Measurements from ENCODE around the gene MTX2.

The MTX2 gene

DNA sequence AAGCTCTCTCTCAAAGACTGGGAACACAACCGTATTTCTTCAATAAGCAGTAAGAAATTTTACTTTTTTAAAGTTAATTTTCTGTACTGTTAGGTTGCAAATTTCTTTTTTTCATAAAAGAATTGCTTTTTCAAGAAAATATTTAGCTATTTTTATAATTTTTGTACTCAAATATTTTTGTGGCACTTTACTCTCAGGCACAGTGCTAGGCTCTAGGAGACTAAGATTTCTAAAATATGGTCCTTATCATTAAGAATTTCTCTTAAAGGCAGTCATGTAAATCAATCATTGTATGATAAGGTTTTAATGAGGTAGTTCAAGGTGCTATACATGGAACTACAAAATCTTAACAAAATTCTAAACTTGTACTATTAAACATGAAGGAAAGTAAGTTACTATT is 61.4 kb downstream of the MTX2 start:
- DNase-seq (ENCODE audit: low spot score): no peak
- TF ChIP-seq, protein P1, sequence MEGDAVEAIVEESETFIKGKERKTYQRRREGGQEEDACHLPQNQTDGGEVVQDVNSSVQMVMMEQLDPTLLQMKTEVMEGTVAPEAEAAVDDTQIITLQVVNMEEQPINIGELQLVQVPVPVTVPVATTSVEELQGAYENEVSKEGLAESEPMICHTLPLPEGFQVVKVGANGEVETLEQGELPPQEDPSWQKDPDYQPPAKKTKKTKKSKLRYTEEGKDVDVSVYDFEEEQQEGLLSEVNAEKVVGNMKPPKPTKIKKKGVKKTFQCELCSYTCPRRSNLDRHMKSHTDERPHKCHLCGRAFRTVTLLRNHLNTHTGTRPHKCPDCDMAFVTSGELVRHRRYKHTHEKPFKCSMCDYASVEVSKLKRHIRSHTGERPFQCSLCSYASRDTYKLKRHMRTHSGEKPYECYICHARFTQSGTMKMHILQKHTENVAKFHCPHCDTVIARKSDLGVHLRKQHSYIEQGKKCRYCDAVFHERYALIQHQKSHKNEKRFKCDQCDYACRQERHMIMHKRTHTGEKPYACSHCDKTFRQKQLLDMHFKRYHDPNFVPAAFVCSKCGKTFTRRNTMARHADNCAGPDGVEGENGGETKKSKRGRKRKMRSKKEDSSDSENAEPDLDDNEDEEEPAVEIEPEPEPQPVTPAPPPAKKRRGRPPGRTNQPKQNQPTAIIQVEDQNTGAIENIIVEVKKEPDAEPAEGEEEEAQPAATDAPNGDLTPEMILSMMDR (IDR thresholded peaks at IDR 0.05): no peak
- Histone ChIP-seq H3K4me3 (no peak overlapping the region), H3K27ac (no peak overlapping the region)

DNA sequence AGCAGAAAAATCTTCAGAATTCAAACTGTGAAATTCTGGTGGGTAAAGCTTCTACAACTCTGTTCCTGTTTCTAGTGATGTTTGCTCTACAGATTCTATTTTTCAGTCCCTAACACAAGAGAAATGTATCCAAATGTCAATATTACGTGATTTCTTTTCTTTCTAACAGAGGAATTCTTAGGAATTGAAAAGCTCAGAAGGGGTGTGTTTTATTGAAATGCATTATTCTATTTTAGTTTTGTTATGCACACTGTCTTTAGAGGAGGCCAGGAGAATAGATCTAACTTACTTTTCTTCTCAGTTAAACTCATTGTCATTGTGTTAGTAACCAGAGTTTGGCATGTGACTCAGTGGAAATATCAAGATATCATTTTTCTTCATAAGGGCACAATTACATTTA is 62.4 kb downstream of the MTX2 start:
- TF ChIP-seq, protein P1 (IDR thresholded peaks at IDR 0.05): no peak
- Histone ChIP-seq H3K27ac (no peak overlapping the region), H3K4me3 (no peak overlapping the region)
- DNase-seq (ENCODE audit: low spot score): no peak

DNA sequence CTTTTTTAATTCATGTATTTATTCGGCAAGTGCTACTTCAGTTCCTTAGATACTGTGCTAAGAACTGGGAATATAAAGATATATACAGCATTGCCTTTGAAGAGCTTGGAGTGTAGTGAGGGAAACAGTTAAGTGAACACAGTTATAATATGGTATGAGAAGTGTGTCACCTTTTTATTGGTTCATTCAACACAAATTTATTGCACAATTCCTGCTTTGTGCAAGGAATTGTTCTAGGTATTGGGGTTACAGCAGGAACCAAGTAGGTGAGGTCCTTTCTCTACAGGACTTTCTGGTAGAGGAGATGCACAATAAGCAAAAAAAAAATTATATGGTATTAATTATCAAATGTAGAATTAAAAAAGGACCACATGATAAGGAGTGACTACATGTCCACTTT is 65.5 kb downstream of the MTX2 start:
- no peak for DNase-seq (ENCODE audit: low spot score)
- TF ChIP-seq, protein P1 (IDR thresholded peaks at IDR 0.05): no peak
- H3K27ac ChIP-seq: no peak overlapping the region
- no peak overlapping the region for H3K4me3 ChIP-seq

DNA sequence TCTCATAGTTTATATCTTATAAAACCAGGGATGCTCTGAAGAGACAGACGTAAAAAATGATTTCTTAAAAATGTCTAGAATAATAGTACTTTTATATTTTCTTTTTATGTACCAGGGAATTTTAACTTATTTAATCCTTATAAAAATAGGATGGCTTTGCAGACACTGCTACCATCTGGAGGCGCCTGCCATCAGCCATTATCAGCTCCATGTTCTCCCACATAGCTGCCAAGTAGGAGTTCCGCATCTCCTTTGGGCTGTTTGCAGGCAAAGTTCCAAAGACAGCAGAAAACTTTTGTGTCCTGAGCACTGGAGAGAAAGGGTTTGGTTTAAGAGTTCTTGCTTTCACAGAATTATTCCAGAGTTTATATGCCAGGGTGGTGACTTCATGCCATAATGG is 69.2 kb downstream of the MTX2 start:
- TF ChIP-seq, protein P1 (IDR thresholded peaks at IDR 0.05): no peak
- no peak overlapping the region for H3K4me3 ChIP-seq
- H3K27ac ChIP-seq: no peak overlapping the region
- DNase-seq (ENCODE audit: low spot score): no peak

DNA sequence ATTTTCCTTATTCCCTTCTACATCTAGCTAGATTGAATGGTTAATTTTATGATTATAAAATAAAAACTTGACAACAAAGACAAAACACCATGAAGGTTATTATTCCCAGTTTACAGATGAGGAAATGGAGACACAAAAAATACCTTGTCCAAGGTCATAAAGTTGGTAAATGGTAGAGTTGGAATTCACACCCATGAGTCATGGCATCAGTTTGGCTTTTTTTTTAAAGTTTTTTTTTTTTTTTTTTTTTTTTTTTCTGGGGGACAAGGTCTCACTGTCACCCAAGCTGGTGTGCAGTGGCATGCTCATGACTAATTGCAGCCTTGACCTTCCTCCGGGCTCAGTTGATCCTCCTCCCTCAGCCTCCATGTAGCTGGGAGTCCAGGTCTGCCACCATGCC is 70.0 kb downstream of the MTX2 start:
- TF ChIP-seq, protein P1 (IDR thresholded peaks at IDR 0.05): no peak
- DNase-seq (ENCODE audit: low spot score): no peak
- H3K27ac ChIP-seq: no peak overlapping the region
- no peak overlapping the region for H3K4me3 ChIP-seq

DNA sequence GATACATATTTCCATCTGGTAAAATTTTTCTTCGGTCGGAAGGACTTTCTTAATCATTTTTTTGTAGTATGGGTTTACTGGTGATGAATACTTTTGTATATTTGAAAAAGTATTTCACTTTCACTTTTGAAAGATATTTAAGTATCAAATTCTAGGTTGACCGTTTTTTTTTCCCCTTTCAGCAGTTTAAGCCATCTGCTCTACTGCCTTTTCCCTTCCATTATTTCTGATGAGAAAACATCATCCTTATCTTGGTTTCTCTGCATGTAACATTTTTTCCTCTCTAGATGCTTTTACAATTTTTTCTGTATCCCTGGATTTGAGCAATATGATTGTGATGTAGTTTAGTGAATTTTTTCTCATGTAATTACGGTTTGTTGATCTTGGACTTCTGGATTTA is 87.0 kb downstream of the MTX2 start:
- H3K4me3 ChIP-seq: no peak overlapping the region
- TF ChIP-seq, protein P1 (IDR thresholded peaks at IDR 0.05): no peak
- no peak for DNase-seq (ENCODE audit: low spot score)
- no peak overlapping the region for H3K27ac ChIP-seq

DNA sequence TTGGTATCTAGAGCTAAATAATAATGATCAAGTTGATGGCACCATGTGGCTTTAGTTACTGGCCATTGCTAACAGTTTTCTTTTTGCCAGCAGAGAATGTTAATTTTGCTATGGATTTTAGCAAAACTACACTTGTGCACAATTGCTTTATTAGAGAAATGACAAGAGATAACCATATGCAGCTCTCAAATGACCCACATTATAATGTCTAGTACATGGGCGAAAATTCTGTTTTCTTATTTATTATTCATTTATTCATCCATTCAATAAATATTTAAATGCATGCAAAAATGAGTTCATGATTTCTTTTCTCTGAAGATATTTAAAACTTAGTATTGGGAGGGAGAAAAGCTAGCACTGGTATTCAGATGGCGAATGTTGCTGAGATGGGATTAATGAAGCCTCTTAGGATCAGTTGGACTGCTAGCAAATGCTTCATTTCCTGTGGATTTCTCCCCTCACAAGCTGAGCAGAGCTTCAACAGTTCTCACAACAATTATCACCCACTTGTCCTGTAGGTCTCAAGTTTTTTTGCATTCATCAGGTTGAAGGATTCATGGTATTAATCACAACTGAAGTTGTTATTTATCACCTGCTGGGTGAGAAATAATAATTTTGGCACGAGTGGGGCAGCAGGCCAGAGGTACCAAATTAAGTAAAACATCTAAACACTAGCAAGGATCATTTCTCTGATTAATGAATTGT is 95.2 kb downstream of the MTX2 start:
- Histone ChIP-seq H3K27ac (no peak overlapping the region), H3K4me3 (no peak overlapping the region)
- DNase-seq (ENCODE audit: low spot score): no peak
- TF ChIP-seq, protein P1 (IDR thresholded peaks at IDR 0.05): no peak

Data from coronary artery (tissue), 2 donors.